Neuron (in vitro differentiated cells): Measurements from ENCODE around the gene RHOB.
A peak's percentile ranks its signal among the peaks of the same experiment; 100 is the strongest.
"Not testable (repeated sequence)": the region's sequence is repeated elsewhere in the genome, so short reads cannot be mapped to it uniquely, and the experiment has no call there.

Experiments
- H2AFZ ChIP-seq: one replicate; pipeline ENCODE4 v1.6.1; 2013; ENCODE audit warnings: low read depth, mild to moderate bottlenecking, inconsistent platforms, low read length, moderate library complexity
- H3K27me3 ChIP-seq: one replicate; pipeline ENCODE4 v1.6.1; 2013; ENCODE audit warnings: low read length; ENCODE audit not compliant: insufficient read depth
- H3K36me3 ChIP-seq: one replicate; pipeline ENCODE4 v1.6.1; 2013; ENCODE audit warnings: low read length; ENCODE audit not compliant: insufficient read depth
- H3K4me1 ChIP-seq: one replicate; pipeline ENCODE4 v1.6.1; 2013; ENCODE audit warnings: low read length; ENCODE audit not compliant: insufficient read depth
- H3K4me3 ChIP-seq: 2 replicates; pipeline ENCODE4 v1.5.1; 2013; ENCODE audit warnings: mild to moderate bottlenecking, low read length, moderate library complexity
- H3K9me3 ChIP-seq: one replicate; pipeline ENCODE4 v1.6.1; 2013; ENCODE audit warnings: low read length

The RHOB gene

DNA sequence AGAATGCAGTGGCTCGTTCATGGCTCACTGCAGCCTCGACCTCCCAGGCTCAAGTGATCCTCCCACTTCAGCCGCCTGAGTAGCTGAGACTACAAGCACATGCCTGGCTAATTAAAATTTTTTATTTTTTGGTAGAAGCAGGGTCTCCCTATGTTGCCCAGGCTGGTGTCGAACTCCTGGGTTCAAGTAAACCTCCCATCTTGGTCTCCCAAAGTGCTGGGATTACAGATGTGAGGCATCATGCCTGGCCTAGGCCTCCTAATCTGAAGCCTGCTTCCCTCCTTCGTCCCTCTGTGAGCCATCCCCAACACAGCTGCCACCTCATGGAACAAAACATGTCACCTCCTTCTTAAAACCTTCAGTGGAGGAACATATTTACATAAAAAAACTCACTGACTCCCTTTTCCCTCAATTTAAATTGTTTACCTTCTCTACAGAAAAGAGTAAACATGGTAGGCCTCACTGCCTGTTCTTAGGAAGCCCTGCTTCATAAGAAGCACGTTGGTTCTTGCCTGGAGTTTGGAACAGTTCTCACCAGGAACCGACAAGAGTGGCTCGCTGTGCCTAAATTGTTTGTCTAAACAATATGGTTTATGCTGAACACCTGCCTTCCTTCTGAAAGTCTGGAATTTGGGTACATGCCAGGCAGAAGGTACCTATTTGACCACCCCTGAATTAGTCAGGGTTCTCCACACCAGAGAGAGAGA, 12.1 kb upstream of the RHOB start:
- peaks cover 20% of the 10 kb centered on the region for H3K27me3 ChIP-seq
- no peak overlapping the region for H3K4me3 ChIP-seq
- no peaks in the 10 kb centered on the region for H3K36me3 ChIP-seq
- H3K4me1 ChIP-seq = no peaks in the 10 kb centered on the region
- no peak overlapping the region for H2AFZ ChIP-seq
- no peaks in the 10 kb centered on the region for H3K9me3 ChIP-seq

DNA sequence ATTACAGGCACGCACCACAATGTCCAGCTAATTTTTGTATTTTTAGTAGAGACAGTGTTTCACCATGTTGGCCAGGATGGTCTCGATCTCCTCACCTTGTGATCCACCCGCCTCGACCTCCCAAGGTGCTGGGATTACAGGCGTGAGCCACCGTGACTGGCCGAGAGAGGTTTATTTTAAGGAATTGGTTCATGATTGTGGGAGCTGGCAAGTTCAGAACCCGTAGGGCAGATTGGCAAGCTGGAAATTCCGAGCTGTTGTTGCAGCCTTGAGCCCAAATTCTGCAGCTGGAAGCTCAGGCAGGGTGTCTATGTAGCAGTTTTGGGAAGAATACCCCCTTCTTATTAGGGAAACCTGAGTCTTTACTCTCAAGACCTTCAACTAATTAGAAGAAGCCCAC, 11.4 kb upstream of the RHOB start:
- not testable (repeated sequence) for H3K9me3 ChIP-seq, H2AFZ ChIP-seq, H3K36me3 ChIP-seq, H3K4me1 ChIP-seq, H3K4me3 ChIP-seq
- peaks cover 14% of the 10 kb centered on the region for H3K27me3 ChIP-seq

DNA sequence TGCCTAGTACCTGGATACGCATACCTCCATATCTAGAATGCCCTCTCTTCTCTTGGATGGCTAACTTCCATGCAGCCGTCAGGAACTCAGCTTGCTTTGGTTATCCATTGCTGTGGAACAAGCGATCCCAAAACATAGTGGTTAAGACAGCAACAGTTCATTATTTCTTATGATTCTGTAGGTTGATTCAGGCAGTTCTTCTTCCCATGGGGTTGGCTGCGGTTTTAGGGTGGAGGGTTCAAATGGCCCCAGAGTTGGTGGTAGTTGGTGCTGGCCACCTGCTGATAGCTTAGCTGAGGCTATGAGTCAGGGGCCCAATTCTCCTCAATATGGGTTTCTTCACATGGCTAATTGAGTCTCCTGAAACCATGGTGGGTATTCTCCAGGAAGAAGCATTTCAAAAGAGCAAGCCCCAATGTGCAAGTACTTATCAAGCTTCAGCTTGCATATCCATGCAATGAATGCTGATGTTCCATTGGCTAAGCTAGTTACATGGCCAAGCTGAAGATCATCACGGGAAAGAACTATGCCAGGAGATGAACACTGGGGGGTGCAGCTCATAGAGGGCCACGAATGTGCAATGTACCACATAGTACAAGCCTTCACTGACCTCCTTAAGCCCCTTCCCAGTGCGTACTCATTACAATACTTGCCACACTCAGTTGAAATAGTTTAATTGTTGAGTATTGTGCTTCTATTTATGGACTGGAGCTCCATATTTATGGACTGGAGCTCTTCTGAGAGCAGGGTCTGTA, 10.0 kb upstream of the RHOB start:
- H3K4me1 ChIP-seq = no peaks in the 10 kb centered on the region
- H3K4me3 ChIP-seq = no peak overlapping the region
- no peak overlapping the region for H2AFZ ChIP-seq
- no peaks in the 10 kb centered on the region for H3K9me3 ChIP-seq
- H3K27me3 ChIP-seq = peaks cover 6% of the 10 kb centered on the region
- no peaks in the 10 kb centered on the region for H3K36me3 ChIP-seq

DNA sequence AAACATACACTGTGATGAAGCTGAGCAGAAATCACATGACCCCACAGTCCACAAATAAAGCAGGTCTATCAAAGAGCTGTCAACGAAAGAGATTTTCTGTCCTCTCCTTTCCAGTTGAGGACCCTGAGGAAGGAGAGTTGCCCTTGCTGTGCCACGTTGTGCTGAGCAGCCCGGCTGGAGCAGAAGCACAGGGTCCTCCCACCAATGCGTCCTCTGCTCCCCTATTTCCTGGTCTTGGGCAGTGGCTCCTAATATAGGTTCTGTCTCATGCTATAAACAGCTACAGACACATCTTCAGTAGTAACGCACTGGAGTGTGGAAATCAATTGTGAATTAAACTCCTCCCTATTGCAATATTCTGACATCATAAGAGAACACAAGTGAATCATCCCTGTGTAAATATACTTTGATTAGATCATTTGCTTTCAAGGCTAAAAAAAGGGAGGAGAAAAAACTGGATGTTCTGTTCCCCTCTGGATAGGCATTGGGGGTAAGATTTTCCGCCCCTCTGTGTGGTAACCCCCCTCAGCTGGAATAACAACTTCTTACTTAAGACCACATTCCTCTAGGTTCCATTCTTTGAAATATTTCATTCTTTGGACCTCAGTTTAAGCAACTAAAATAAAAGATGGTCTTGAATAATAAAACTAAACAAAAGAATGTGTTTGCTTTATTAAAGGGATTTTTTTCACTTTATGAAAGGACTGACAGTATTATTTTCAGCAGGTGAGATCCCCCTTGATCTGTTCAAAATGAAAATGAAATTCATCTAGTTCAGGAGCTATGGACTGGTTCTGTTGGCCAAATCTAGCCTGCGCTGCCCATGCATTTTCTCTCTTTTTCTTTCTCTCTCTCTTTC, 8.3 kb upstream of the RHOB start:
- Histone ChIP-seq H3K36me3 (no peaks in the 10 kb centered on the region), H3K4me3 (no peak overlapping the region), H3K9me3 (no peaks in the 10 kb centered on the region), H2AFZ (no peak overlapping the region), H3K27me3 (peaks cover 3% of the 10 kb centered on the region), H3K4me1 (no peaks in the 10 kb centered on the region)

DNA sequence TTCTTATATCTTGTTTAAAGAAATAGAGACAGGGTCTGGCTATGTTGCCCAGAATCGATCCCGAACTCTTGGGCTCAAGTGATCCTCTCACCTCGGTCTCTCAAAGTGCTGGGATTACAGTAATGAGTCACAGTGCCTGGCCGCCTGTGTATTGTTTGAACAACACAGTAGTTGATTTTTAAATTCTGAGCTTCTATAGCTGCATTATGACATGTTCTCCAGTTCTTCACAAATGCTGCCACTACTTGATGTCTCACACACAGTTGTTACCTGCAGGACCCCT, 7.7 kb upstream of the RHOB start:
- Histone ChIP-seq H3K9me3 (no peaks in the 10 kb centered on the region), H3K27me3 (peaks cover 1% of the 10 kb centered on the region), H3K4me3 (no peak overlapping the region), H2AFZ (no peak overlapping the region), H3K4me1 (no peaks in the 10 kb centered on the region), H3K36me3 (no peaks in the 10 kb centered on the region)

DNA sequence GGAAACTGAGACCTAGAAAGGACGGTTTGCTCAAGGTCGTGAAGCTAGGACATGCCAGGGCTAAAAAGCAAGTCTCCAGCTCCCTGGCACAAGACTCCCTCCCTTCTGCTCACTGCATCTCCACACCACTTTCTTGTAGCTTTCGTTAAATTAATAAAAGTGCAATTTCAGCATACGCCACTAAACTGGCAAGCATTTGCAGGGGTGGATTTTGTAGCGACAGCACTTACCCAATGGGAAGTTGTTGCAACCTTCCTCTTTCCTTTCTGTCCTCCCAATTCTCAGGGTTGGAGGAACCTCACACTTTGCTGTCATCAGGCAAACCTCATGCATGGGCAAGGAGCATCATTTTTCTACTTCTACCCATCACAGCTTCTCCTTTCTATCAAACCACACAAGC, 7.4 kb upstream of the RHOB start:
- H3K27me3 ChIP-seq = no peaks in the 10 kb centered on the region
- no peaks in the 10 kb centered on the region for H3K4me1 ChIP-seq
- H3K36me3 ChIP-seq = no peaks in the 10 kb centered on the region
- H3K9me3 ChIP-seq = no peaks in the 10 kb centered on the region
- no peak overlapping the region for H2AFZ ChIP-seq
- H3K4me3 ChIP-seq = no peak overlapping the region

DNA sequence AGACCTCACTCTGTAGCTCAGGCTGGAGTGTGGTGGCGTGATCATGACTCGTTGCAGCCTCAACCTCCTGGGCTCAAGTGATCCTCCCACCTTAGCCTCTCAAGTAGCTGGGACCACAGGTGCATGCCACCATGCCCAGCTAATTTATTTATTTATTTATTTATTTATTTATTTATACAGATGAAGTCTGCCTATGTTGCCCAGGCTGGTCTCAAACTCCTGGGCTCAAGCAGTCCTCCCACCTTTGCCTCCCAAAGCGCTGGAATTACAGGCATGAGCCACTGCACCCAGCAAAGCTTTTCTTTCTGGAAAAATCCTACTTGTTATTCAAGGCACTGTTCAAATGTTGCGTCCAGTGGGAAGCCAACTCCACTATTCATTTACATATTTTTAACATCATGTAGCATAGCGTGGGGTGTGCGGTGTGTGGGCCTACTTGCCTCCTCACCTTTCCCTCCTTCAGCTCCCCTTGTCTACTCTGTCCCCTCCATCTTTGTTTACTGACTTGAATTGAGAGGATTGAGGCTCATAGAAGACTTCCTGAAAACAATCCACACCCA, 6.8 kb upstream of the RHOB start:
- Histone ChIP-seq H3K27me3 (no peaks in the 10 kb centered on the region), H2AFZ (no peak overlapping the region), H3K4me3 (no peak overlapping the region), H3K4me1 (no peaks in the 10 kb centered on the region), H3K9me3 (no peaks in the 10 kb centered on the region), H3K36me3 (no peaks in the 10 kb centered on the region)

DNA sequence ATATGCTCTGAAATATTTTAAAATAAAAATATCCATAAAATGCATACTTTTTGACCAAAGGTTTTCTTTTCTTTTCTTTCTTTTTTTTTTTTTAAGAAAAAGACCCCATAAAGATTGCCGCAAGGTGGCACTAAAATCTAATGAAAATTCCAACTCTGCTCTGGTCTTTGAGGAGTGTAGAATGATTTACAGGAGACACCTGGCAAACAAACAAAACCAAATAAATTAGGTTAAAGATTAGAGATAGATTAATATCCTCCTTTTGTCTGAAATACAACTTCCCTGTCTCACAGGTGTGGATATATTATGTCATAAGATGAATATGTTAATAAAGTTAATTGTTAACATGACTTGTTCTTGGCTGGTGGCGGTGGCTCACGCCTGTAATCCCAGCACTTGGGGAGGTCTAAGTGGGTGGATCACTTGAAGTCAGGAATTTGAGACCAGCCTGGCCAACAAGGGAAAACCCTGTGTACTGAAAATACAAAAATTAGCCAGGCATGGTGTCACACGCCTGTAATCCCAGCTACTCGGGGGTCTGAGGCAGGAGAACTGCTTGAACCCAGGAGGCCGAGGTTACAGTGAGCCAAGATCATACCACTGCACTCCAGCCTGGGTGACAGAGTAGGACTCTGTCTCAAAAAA, 3.5 kb upstream of the RHOB start:
- H3K4me3 ChIP-seq = no peak overlapping the region
- H3K4me1 ChIP-seq = peaks cover 10% of the 10 kb centered on the region
- no peaks in the 10 kb centered on the region for H3K27me3 ChIP-seq
- no peak overlapping the region for H2AFZ ChIP-seq
- H3K9me3 ChIP-seq = no peaks in the 10 kb centered on the region
- no peaks in the 10 kb centered on the region for H3K36me3 ChIP-seq

DNA sequence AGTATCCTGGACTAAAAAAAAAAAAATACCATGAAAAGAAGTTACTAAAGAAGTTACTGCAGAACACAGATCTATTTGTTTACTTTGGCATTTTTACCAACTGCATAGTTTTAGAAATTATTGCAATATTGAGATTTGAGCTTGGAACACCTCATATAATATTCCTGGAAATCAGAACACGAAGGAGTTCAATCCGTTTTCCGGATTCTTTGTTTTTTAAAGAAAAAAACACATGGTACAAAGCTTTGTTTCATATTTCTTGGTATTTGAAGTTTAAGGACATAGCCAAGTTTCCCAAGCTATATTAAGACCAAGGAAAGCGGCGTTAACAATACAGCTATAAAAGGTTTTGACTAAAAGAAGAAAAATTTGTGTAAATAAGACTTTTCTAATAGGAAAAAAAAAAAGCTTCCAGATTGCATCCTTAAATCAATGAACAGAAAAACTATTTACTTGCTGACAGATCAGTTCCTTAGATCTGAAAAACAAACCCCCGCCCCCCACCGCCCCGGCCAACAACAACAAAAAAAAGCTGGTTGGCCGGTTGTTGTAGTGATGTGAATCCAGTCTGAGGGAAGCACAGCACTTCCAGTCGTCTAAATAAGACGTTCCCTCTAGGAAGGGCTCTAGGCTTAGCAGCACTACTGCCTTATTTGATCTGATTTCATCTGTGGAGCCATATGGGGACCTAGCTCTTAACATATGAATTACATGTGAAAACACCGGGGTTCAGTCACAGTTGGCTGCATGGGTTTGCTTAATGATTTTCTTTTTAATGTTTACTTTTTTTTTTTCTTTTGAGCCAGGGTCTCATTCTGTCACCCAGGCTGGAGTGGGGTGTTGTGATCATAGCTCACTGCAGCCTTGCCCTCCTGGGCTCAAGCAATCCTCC, 2.5 kb upstream of the RHOB start:
- Histone ChIP-seq H3K9me3 (no peaks in the 10 kb centered on the region), H3K36me3 (peaks cover 4% of the 10 kb centered on the region), H3K4me3 (no peak overlapping the region), H3K4me1 (peaks cover 16% of the 10 kb centered on the region), H2AFZ (no peak overlapping the region), H3K27me3 (no peaks in the 10 kb centered on the region)

DNA sequence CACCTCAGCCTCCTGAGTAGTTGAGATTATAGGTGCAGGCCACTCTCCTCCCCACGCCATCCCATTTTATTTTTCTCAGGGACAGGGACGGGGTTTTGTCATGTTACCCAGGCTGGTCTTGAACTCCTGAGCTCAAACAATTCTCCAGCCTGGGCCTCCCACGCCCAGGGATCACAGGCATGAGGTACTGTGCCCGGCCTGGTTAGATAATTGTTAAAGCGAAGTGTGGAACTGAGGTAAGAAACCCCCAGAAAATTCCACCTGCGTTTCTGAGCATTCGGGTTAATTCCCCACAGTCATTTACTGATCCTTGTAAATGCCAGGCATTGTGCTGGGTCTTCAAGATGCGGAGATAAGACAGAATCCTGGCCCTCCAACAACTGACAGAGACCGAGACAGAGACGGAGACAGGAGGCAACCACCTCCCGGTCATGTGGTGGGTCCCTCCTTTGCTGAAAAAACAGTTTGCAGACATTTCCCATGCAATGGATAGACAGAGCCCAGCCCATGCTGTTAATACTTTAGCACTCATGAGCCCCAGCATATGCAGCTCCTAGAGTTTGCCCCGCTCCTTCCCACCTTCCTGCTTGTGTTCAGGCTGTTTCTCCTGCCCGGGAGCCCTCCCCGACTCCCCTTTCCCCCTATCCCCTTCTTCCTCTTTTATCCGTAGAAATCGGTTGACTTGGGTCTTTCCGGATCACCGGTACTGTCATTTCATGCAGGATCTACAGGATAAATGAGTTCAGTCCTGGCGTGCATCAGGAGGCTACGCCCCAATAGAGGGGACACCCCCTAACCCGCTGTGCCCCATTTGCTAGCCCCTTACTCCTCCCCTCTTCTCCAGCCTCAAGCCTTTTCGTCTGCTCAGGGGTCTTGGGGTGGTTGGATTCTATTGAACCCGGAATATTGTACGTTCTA, 1.6 kb upstream of the RHOB start:
- no peak overlapping the region for H2AFZ ChIP-seq
- H3K27me3 ChIP-seq = no peaks in the 10 kb centered on the region
- no peak overlapping the region for H3K4me3 ChIP-seq
- no peaks in the 10 kb centered on the region for H3K9me3 ChIP-seq
- peaks cover 26% of the 10 kb centered on the region for H3K4me1 ChIP-seq
- peaks cover 4% of the 10 kb centered on the region for H3K36me3 ChIP-seq

DNA sequence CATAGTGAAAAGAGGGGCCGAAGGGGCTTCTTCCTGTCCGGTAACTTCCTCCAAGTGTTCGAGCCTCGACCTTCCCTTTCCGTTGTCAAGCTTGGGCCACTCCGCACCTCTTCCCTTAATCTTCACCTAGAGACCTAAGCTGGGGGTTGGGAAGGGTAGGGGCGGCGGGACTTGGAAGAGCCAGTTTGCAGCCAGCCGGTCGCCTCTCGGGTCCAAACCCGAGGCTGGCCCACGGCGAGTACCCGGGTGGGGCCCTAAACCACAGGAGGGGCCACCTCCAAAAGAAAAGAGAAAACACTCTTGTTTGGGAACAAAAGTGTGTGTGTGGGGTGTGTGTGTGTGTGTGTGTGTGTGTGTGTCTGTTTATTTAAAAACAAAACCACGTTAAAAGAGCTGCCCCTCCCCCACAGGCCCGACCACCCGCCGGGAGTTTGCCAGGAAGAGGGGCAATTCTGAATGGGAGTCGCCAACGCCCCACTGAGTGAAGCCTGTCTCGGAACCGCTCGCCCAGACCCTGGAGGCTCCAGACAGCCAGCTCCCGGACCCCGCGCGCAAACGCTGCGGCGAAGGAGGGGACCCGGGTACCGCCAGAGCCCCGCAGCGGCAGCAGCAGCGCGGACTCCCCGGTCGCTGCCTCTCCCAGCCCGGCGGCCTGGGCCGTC, 488 bp upstream of the RHOB start:
- Histone ChIP-seq H3K36me3 (peaks cover 4% of the 10 kb centered on the region), H2AFZ (no peak overlapping the region), H3K4me3 (peak overlapping the region; percentile 78), H3K4me1 (peaks cover 31% of the 10 kb centered on the region), H3K9me3 (no peaks in the 10 kb centered on the region), H3K27me3 (no peaks in the 10 kb centered on the region)
